Chondrocyte (in vitro differentiated cells): ENCODE results near the gene CX3CR1. TPM values are rescaled to one million over a fixed set of nuclear protein-coding genes. Genes with fewer than 3 reads are reported as not detected.
A peak's percentile ranks its signal among the peaks of the same experiment; 100 is the strongest.

ENCODE experiments used
- DNase-seq: peaks from one replicate; pipeline ENCODE4 v3.0.0; 2021; ENCODE audit warnings: mixed read lengths, low spot score
- H3K27ac Mint-ChIP-seq: one replicate; pipeline ENCODE4 v1.8.0; 2021; ENCODE audit warnings: mild to moderate bottlenecking, moderate library complexity, mixed read lengths; ENCODE audit not compliant: unreplicated experiment
- H3K27me3 Mint-ChIP-seq: 2 replicates; pipeline ENCODE4 v1.8.0; 2021; ENCODE audit warnings: low read depth, mixed read lengths
- H3K36me3 Mint-ChIP-seq: 2 replicates; pipeline ENCODE4 v1.8.0; 2021; ENCODE audit warnings: low read depth, mixed read lengths
- H3K4me1 Mint-ChIP-seq: 2 replicates; pipeline ENCODE4 v1.8.0; 2021; ENCODE audit warnings: low read depth, mild to moderate bottlenecking, mixed read lengths
- H3K4me3 Mint-ChIP-seq: one replicate; pipeline ENCODE4 v1.8.0; 2021; ENCODE audit warnings: mild to moderate bottlenecking, moderate library complexity, mixed read lengths; ENCODE audit not compliant: unreplicated experiment
- H3K9me3 Mint-ChIP-seq: 2 replicates; pipeline ENCODE4 v1.8.0; 2021; ENCODE audit warnings: low read depth, mixed read lengths
- CTCF ChIP-seq: fragments of 200-600 bp; sonication (generic); IDR thresholded peaks from 2 replicates; pipeline ENCODE4 v1.5.0; 2021; ENCODE audit warnings: antibody characterized with exemption, mild to moderate bottlenecking, moderate library complexity
- total RNA-seq: library from RNA; stranded (reverse); gene quantifications from 3 replicates; pipeline ENCODE4 v1.2.1, GENCODE V29; 2021

CX3CR1 gene
- total RNA-seq, 1 donor from 2014 or later: 0.12 TPM

DNA sequence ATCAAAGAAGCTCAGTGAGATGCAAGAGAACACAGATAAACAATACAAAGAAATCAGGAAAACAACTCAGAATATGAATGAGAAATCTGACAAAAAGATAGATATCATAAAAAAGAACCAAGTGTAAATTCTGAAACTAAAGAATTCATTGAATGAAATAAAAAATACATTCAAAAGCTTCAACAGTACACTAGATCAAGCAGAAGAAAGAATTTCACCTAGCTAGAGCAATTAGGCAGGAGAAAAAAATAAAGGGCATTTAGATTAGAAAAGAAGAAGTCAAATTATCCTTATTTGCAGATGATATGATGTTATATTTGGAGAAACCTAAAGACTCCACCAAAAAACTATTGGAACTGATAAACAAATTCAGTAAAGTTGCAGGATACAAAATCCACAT lies 19.4 kb upstream of the CX3CR1 start:
- Mint-ChIP-seq H3K4me3 (no peak overlapping the region), H3K4me1 (peaks cover 10% of the 10 kb centered on the region), H3K9me3 (peaks cover 41% of the 10 kb centered on the region), H3K27ac (no peak overlapping the region), H3K27me3 (peaks cover 5% of the 10 kb centered on the region), H3K36me3 (peaks cover 6% of the 10 kb centered on the region)
- DNase-seq: no peak
- TF ChIP-seq CTCF: no peak

GRCh38 chr3:39296197-39297077 lies 16.6 kb upstream of the CX3CR1 start:
- H3K36me3 Mint-ChIP-seq: peaks cover 6% of the 10 kb centered on the region
- H3K9me3 Mint-ChIP-seq: peaks cover 26% of the 10 kb centered on the region
- H3K4me3 Mint-ChIP-seq: no peak overlapping the region
- H3K4me1 Mint-ChIP-seq: peaks cover 12% of the 10 kb centered on the region
- no peaks in the 10 kb centered on the region for H3K27me3 Mint-ChIP-seq
- no peak for TF ChIP-seq CTCF
- no peak for DNase-seq
- no peak overlapping the region for H3K27ac Mint-ChIP-seq

- peaks cover 4% of the 10 kb centered on the region for H3K36me3 Mint-ChIP-seq
- H3K9me3 Mint-ChIP-seq: peaks cover 15% of the 10 kb centered on the region
- H3K4me1 Mint-ChIP-seq: peaks cover 12% of the 10 kb centered on the region
- no peak overlapping the region for H3K4me3 Mint-ChIP-seq
- H3K27me3 Mint-ChIP-seq: no peaks in the 10 kb centered on the region
- no peak overlapping the region for H3K27ac Mint-ChIP-seq
- no peak for DNase-seq
- no peak for TF ChIP-seq CTCF
These were observed 15.4 kb upstream of the CX3CR1 start for GRCh38 chr3:39295184-39295775.

- peaks cover 9% of the 10 kb centered on the region for H3K9me3 Mint-ChIP-seq
- H3K27ac Mint-ChIP-seq: peak overlapping the region; percentile 4
- H3K36me3 Mint-ChIP-seq: no peaks in the 10 kb centered on the region
- TF ChIP-seq CTCF: no peak
- H3K4me1 Mint-ChIP-seq: peaks cover 12% of the 10 kb centered on the region
- no peak overlapping the region for H3K4me3 Mint-ChIP-seq
- no peaks in the 10 kb centered on the region for H3K27me3 Mint-ChIP-seq
- DNase-seq: no peak
These were observed 14.8 kb upstream of the CX3CR1 start for GRCh38 chr3:39294446-39295183.

DNA sequence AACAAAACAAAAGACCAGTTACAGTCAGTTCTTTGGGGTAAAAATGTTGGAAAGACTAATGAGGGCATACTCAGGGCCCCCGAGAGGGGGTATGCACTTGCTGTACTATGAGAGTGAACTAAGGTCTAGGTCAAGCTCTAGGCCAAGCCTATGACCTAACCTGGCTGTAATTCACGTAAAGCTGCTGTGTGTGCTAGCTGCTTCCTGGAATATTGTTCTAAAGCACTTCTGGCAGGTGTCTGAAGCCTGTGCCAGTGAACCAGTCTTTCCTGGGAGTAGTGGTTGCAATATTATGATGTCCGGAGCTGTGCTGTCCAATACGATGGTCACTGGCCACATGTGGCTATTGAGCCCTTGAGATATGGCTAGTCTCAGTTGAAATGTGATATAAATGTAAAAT lies 13.1 kb upstream of the CX3CR1 start:
- H3K27me3 Mint-ChIP-seq: no peaks in the 10 kb centered on the region
- H3K36me3 Mint-ChIP-seq: no peaks in the 10 kb centered on the region
- H3K9me3 Mint-ChIP-seq: no peaks in the 10 kb centered on the region
- H3K4me3 Mint-ChIP-seq: no peak overlapping the region
- no peak overlapping the region for H3K27ac Mint-ChIP-seq
- DNase-seq: no peak
- no peak for TF ChIP-seq CTCF
- peaks cover 12% of the 10 kb centered on the region for H3K4me1 Mint-ChIP-seq
